ENCODE results near the gene ADARB2. TPM values are rescaled to one million over a fixed set of nuclear protein-coding genes. Genes with fewer than 3 reads are reported as not detected.
"Not testable (repeated sequence)": the region's sequence is repeated elsewhere in the genome, so short reads cannot be mapped to it uniquely, and the experiment has no call there.

Gene ADARB2
- total and polyA plus RNA-seq, 2 experiments from 2014 or later = 2.0 to 5.0 TPM

- no peak for TF ChIP-seq ZNF462 (CRISPR knock-in tag; IDR thresholded peaks at IDR 0.05)
- no peak for TF ChIP-seq EZH2 (IDR thresholded peaks at IDR 0.05; ENCODE audit: low read depth, unreplicated experiment)
- TF ChIP-seq EZH2phosphoT487 (IDR thresholded peaks at IDR 0.05; ENCODE audit: unreplicated experiment) = no peak
Measured at GRCh38 chr10:1249142-1249920, 488.0 kb downstream of the ADARB2 start (continued).

GRCh38 chr10:1248262-1248630, 489.1 kb downstream of the ADARB2 start:
- not testable (repeated sequence) for H2AFZ ChIP-seq; H3F3A ChIP-seq (replicated peaks; ENCODE audit: low read depth); H3K36me3 Mint-ChIP-seq (ENCODE audit: low read depth); H3K27me3 Mint-ChIP-seq (ENCODE audit: insufficient read depth, low read depth, poor library complexity); H3K27me3 ChIP-seq (ENCODE audit: insufficient read depth); H3K36me3 ChIP-seq (ENCODE audit: insufficient read depth); H3K9me2 ChIP-seq (ENCODE audit: insufficient read depth); H4K20me1 ChIP-seq (replicated peaks; ENCODE audit: insufficient read depth); H3K27ac ChIP-seq (ENCODE audit: low read depth); H3K4me3 Mint-ChIP-seq; H3K4me3 ChIP-seq; H3K4me2 ChIP-seq; H3K4me1 ChIP-seq (ENCODE audit: insufficient read depth); ATAC-seq; H3K79me2 ChIP-seq (replicated peaks; ENCODE audit: insufficient read depth); H3K4me1 Mint-ChIP-seq; H3K27ac Mint-ChIP-seq; H3K9me3 Mint-ChIP-seq; DNase-seq (ENCODE audit: low spot score)
